ENCODE measurements around the gene FKRP. TPM values are rescaled to one million over a fixed set of nuclear protein-coding genes. Genes with fewer than 3 reads are reported as not detected.

Gene FKRP
- total RNA-seq, 1 experiment from 2014 or later = 19.4 TPM

DNA sequence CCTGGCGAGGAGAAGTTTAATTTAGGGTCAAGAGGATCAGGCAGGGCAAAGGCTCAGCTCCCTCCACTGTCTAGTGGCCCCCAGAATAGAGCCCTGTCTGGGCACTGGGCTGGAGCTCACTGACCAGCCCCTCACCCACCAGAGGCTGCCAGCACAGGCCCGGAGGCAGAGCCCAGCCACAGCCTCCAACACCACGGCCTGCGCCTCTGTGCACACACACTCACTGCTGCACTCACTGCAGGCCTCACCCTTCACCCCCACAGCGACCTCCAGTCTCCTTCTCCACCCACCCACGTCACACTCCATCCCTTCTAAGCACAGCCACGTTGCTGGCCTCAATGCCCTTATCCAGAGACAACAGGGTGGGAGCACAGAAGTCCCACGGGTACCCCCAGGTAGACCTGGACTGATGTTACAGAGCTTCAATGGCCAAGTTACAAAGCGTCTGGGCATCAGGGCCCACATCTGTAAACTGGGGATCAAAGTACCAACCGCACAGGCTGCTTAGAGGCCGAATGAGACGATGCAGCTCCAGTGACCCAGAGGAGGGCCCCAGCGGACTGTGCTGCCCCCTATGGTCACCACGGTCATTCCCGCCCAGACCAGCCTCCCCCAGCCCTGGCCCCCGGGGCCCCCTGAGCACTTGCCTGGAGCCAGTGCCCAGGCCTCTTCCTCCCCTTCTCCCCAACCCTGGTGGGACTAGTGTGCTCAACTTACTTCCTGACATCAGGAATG lies 24.4 kb upstream of the FKRP start:
- TF ChIP-seq, protein P1, sequence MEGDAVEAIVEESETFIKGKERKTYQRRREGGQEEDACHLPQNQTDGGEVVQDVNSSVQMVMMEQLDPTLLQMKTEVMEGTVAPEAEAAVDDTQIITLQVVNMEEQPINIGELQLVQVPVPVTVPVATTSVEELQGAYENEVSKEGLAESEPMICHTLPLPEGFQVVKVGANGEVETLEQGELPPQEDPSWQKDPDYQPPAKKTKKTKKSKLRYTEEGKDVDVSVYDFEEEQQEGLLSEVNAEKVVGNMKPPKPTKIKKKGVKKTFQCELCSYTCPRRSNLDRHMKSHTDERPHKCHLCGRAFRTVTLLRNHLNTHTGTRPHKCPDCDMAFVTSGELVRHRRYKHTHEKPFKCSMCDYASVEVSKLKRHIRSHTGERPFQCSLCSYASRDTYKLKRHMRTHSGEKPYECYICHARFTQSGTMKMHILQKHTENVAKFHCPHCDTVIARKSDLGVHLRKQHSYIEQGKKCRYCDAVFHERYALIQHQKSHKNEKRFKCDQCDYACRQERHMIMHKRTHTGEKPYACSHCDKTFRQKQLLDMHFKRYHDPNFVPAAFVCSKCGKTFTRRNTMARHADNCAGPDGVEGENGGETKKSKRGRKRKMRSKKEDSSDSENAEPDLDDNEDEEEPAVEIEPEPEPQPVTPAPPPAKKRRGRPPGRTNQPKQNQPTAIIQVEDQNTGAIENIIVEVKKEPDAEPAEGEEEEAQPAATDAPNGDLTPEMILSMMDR (IDR thresholded peaks at IDR 0.05 in 2 of 3, conservative IDR thresholded peaks at IDR 0.05 in 1 of 3; ENCODE audit: borderline replicate concordance in 1 of 3, insufficient read depth in 1 of 3, low read depth in 2 of 3, low read length in 2 of 3) = peak in 2 of 3 experiments; percentile 23 to 35; a peak in 2 of 6 replicates
- no peak for TF ChIP-seq CEBPB (IDR thresholded peaks at IDR 0.05; ENCODE audit: low read depth)
- no peaks in the 10 kb centered on the region for H3K9me3 ChIP-seq (ENCODE audit: control insufficient read depth in 1 of 2, insufficient read depth in 1 of 2, low read depth in 1 of 2, low read length in 2 of 2)
- no peak overlapping the region for H3K27ac ChIP-seq (ENCODE audit: low read depth, low read length)
- H3K36me3 ChIP-seq (ENCODE audit: control insufficient read depth in 1 of 2, insufficient read depth in 2 of 2, low read length in 2 of 2) = peaks cover 31 to 55% of the 10 kb centered on the region in 2 experiments; a peak in 3 of 4 replicates
- intact Hi-C loops (cut with micrococcal nuclease) = loop anchor here (10.0 kb wide), 1 partner anchor 107 kb away; no protein-coding TSS in a partner anchor
- BruUV-seq (replicated peaks) = no TSS peak
- H3K27me3 ChIP-seq (ENCODE audit: insufficient read depth, low read length) = no peaks in the 10 kb centered on the region
- no peak overlapping the region for H3K4me3 ChIP-seq (replicated peaks in 1 of 2; ENCODE audit: low read depth in 1 of 2, low read length in 2 of 2)
- POLR2A ChIA-PET = no interaction called here
- H3K4me2 ChIP-seq (ENCODE audit: low read length) = no peak overlapping the region
- CTCF ChIA-PET = interaction anchor here (0.5 kb wide), 1 partner anchor 119 kb away, joined by 3 read pairs; no protein-coding TSS in a partner anchor
- no peaks in the 10 kb centered on the region for H3K9me2 ChIP-seq (ENCODE audit: insufficient read depth)
- ATAC-seq = no peak
- no peak overlapping the region for H3K9ac ChIP-seq (ENCODE audit: low read length)
- DNase-seq (ENCODE audit: low read depth, low spot score) = no peak
- H3K4me1 ChIP-seq (ENCODE audit: control insufficient read depth in 1 of 2, insufficient read depth in 2 of 2, low read length in 2 of 2) = peaks cover 3 to 14% of the 10 kb centered on the region in 2 experiments; a peak in 3 of 4 replicates
- H4K20me1 ChIP-seq (ENCODE audit: insufficient read depth) = no peaks in the 10 kb centered on the region
- H3K79me2 ChIP-seq (ENCODE audit: insufficient read depth, low read length) = peaks cover 4% of the 10 kb centered on the region
- RAD21 ChIA-PET (ENCODE audit: low non-redundant PET in 1 of 2, low total read pairs in 2 of 2, uncharacterized antibody in 2 of 2, unreplicated experiment in 2 of 2) = no interaction called here
- no peak overlapping the region for H2AFZ ChIP-seq (ENCODE audit: low read depth, low read length, poor library complexity, severe bottlenecking)

DNA sequence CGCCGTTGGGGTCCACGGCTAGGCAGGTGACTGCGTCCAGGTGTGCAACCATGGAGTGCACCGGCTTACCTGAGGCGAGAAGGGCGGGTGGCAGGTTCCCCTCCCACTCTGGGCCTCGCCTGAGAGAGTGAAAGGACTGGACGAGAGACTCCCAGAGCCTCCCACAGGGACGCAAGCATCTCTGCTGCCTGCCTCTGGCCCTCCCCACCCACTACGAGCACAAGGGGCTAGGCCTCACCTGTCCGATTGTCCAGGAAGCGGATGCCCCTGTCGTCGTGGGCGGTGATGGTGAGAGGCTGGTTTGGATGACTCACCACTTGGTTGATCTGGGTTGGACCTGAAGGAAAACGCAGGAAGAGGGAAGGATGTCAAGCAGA lies 23.9 kb upstream of the FKRP start:
- no peak for DNase-seq (ENCODE audit: low read depth, low spot score)
- Histone ChIP-seq H3K9me2 (ENCODE audit: insufficient read depth) (no peaks in the 10 kb centered on the region), H3K4me2 (ENCODE audit: low read length) (no peak overlapping the region), H3K27me3 (ENCODE audit: insufficient read depth, low read length) (no peaks in the 10 kb centered on the region), H3K4me1 (ENCODE audit: control insufficient read depth in 1 of 2, insufficient read depth in 2 of 2, low read length in 2 of 2) (peaks cover 3 to 14% of the 10 kb centered on the region in 2 experiments; a peak in 3 of 4 replicates), H3K4me3 (replicated peaks in 1 of 2; ENCODE audit: low read depth in 1 of 2, low read length in 2 of 2) (no peak overlapping the region), H3K36me3 (ENCODE audit: control insufficient read depth in 1 of 2, insufficient read depth in 2 of 2, low read length in 2 of 2) (peaks cover 36 to 60% of the 10 kb centered on the region in 2 experiments; a peak in 3 of 4 replicates), H3K9ac (ENCODE audit: low read length) (no peak overlapping the region), H4K20me1 (ENCODE audit: insufficient read depth) (no peaks in the 10 kb centered on the region), H3K79me2 (ENCODE audit: insufficient read depth, low read length) (peaks cover 6% of the 10 kb centered on the region; the same call in 1 of the 2 replicates), H3K27ac (ENCODE audit: low read depth, low read length) (no peak overlapping the region), H3K9me3 (ENCODE audit: control insufficient read depth in 1 of 2, insufficient read depth in 1 of 2, low read depth in 1 of 2, low read length in 2 of 2) (no peaks in the 10 kb centered on the region), H2AFZ (ENCODE audit: low read depth, low read length, poor library complexity, severe bottlenecking) (no peak overlapping the region)
- BruUV-seq (replicated peaks) = no TSS peak
- ChIA-PET RAD21 (ENCODE audit: low non-redundant PET in 1 of 2, low total read pairs in 2 of 2, uncharacterized antibody in 2 of 2, unreplicated experiment in 2 of 2) (no interaction called here), CTCF (no interaction called here), POLR2A (no interaction called here)
- intact Hi-C loops (cut with micrococcal nuclease) = loop anchor here (10.0 kb wide), 1 partner anchor 107 kb away; no protein-coding TSS in a partner anchor
- no peak for ATAC-seq
- TF ChIP-seq ZFX (IDR thresholded peaks at IDR 0.05) (no peak), SIN3A (IDR thresholded peaks at IDR 0.05; ENCODE audit: low read depth) (no peak), EGR1 (IDR thresholded peaks at IDR 0.05; ENCODE audit: low read depth) (no peak), TCF7L2 (IDR thresholded peaks at IDR 0.05; ENCODE audit: borderline replicate concordance, extremely low read depth, insufficient read depth, insufficient read length) (no peak), MAX (IDR thresholded peaks at IDR 0.05) (no peak), CEBPB (IDR thresholded peaks at IDR 0.05; ENCODE audit: low read depth) (no peak), SP1 (IDR thresholded peaks at IDR 0.05; ENCODE audit: low read depth) (no peak), REST (IDR thresholded peaks at IDR 0.05; ENCODE audit: low read depth) (no peak)
- TF ChIP-seq, protein P2, sequence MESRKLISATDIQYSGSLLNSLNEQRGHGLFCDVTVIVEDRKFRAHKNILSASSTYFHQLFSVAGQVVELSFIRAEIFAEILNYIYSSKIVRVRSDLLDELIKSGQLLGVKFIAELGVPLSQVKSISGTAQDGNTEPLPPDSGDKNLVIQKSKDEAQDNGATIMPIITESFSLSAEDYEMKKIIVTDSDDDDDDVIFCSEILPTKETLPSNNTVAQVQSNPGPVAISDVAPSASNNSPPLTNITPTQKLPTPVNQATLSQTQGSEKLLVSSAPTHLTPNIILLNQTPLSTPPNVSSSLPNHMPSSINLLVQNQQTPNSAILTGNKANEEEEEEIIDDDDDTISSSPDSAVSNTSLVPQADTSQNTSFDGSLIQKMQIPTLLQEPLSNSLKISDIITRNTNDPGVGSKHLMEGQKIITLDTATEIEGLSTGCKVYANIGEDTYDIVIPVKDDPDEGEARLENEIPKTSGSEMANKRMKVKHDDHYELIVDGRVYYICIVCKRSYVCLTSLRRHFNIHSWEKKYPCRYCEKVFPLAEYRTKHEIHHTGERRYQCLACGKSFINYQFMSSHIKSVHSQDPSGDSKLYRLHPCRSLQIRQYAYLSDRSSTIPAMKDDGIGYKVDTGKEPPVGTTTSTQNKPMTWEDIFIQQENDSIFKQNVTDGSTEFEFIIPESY (IDR thresholded peaks at IDR 0.05; ENCODE audit: extremely low read depth, insufficient replicate concordance, low read length) = no peak
